HepG2 (cell line): ENCODE data around the gene NAALADL1. TPM values are rescaled to one million over a fixed set of nuclear protein-coding genes. Genes with fewer than 3 reads are reported as not detected.

Experiments used
- ATRX ChIP-seq: sonication (generic); formaldehyde crosslinking; IDR thresholded peaks from 2 replicates; pipeline ENCODE4 v1.4.0; 2020; ENCODE audit warnings: missing genetic modification reagents, borderline replicate concordance
- HNRNPUL1 ChIP-seq: fragments of 200-400 bp; formaldehyde crosslinking; IDR thresholded peaks from 2 replicates; pipeline ENCODE4 v1.6.1; 2017; ENCODE audit warnings: low read depth, mild to moderate bottlenecking, low read length, moderate library complexity
- HOMEZ ChIP-seq: IDR thresholded peaks from 2 replicates; pipeline ENCODE4 v1.6.1; 2016; ENCODE audit warnings: low read depth
- KLF15 ChIP-seq: sonication (generic); formaldehyde crosslinking; IDR thresholded peaks from 2 replicates; pipeline ENCODE4 v1.8.1; 2023; ENCODE audit warnings: borderline replicate concordance, mild to moderate bottlenecking, inconsistent platforms, missing genetic modification reagents, mixed read lengths
- KMT2A ChIP-seq: sonication (generic); formaldehyde crosslinking; IDR thresholded peaks from 2 replicates; pipeline ENCODE4 v1.4.0; 2020; ENCODE audit warnings: missing genetic modification reagents
- PAF1 ChIP-seq: IDR thresholded peaks from 2 replicates; pipeline ENCODE4 v1.6.1; 2016; ENCODE audit warnings: missing genetic modification reagents, missing compliant biosample characterization
- PHB2 ChIP-seq: fragments of 450-650 bp; IDR thresholded peaks from 2 replicates; pipeline ENCODE4 v1.6.1; 2018; ENCODE audit not compliant: partially characterized antibody
- PRDM4 ChIP-seq: sonication (generic); formaldehyde crosslinking; IDR thresholded peaks from 2 replicates; pipeline ENCODE4 v1.9.0; 2021; ENCODE audit warnings: missing genetic modification reagents, borderline replicate concordance
- REPIN1 ChIP-seq: sonication (generic); formaldehyde crosslinking; IDR thresholded peaks from 2 replicates; pipeline ENCODE4 v1.8.0; 2022; ENCODE audit warnings: missing genetic modification reagents, low read depth, mild to moderate bottlenecking, borderline replicate concordance
- ZFP90 ChIP-seq: sonication (generic); formaldehyde crosslinking; IDR thresholded peaks from 2 replicates; pipeline ENCODE4 v1.8.0; 2022; ENCODE audit warnings: missing genetic modification reagents, mild to moderate bottlenecking, inconsistent platforms, borderline replicate concordance
- ZKSCAN8 ChIP-seq: IDR thresholded peaks from 2 replicates; pipeline ENCODE4 v1.6.1; 2016; ENCODE audit warnings: borderline replicate concordance, missing genetic modification reagents, missing compliant biosample characterization
- ZNF317 ChIP-seq: sonication (generic); formaldehyde crosslinking; IDR thresholded peaks from 2 replicates; pipeline ENCODE4 v1.5.0; 2020; ENCODE audit warnings: mild to moderate bottlenecking, missing genetic modification reagents
- ZNF44 ChIP-seq: sonication (generic); formaldehyde crosslinking; IDR thresholded peaks from 2 replicates; pipeline ENCODE4 v1.5.1; 2020; ENCODE audit warnings: mild to moderate bottlenecking, missing genetic modification reagents
- ZNF530 ChIP-seq: sonication (generic); formaldehyde crosslinking; IDR thresholded peaks from 2 replicates; pipeline ENCODE4 v1.5.0; 2020; ENCODE audit warnings: low read depth, mild to moderate bottlenecking, missing genetic modification reagents
- ZNF563 ChIP-seq: sonication (generic); formaldehyde crosslinking; IDR thresholded peaks from 2 replicates; pipeline ENCODE4 v1.8.0; 2022; ENCODE audit warnings: mild to moderate bottlenecking, moderate library complexity, missing genetic modification reagents
- ZNF646 ChIP-seq: sonication (generic); formaldehyde crosslinking; IDR thresholded peaks from 2 replicates; pipeline ENCODE4 v1.9.0; 2021; ENCODE audit warnings: mild to moderate bottlenecking, missing genetic modification reagents
- ZNF678 ChIP-seq: sonication (generic); formaldehyde crosslinking; IDR thresholded peaks from 2 replicates; pipeline ENCODE4 v1.4.0; 2020; ENCODE audit warnings: mild to moderate bottlenecking, missing genetic modification reagents
- ZSCAN20 ChIP-seq: sonication (generic); formaldehyde crosslinking; IDR thresholded peaks from 2 replicates; pipeline ENCODE4 v1.4.0; 2020; ENCODE audit warnings: missing genetic modification reagents, mild to moderate bottlenecking, borderline replicate concordance
- polyA plus RNA-seq, 8 experiments: library from polyadenylated mRNA; depleted of rRNA in 3 of 8; stranded (reverse) in 7 of 8; unstranded in 1 of 8; fragments of >200 nt; fragmentation: Illumina TruSeq in 4 of 8; extraction: Trizol in 4 of 8; gene quantifications; 2 replicates each; pipeline versions ENCODE4 v1.2.1 to v1.2.3, GENCODE V29; 2011 to 2016; ENCODE audit warnings: low read depth in 4 of 8, missing spikeins in 1 of 8, mixed read lengths in 1 of 8; ENCODE audit not compliant: insufficient read depth in 1 of 8
- total RNA-seq, 5 experiments: library from RNA; depleted of rRNA; stranded (reverse); fragments of >200 nt; fragmentation: Illumina TruSeq; extraction: Trizol; gene quantifications; 2 replicates each; pipeline ENCODE4 v1.2.3, GENCODE V29; 2016; ENCODE audit warnings: low read depth in 1 of 5

Gene NAALADL1
- total and polyA plus RNA-seq, 2 of the 13 experiments (the other 11 are each of a cell fraction or from before 2014, with no cell fraction given) = 9.3 to 33.9 TPM

- TF ChIP-seq ZNF646 (CRISPR knock-in tag) = no peak
- TF ChIP-seq HNRNPUL1 = no peak
- TF ChIP-seq PAF1 (CRISPR knock-in tag) = no peak
- TF ChIP-seq ATRX = no peak
- TF ChIP-seq ZNF317 = peak; percentile 76; the same call in 1 of the 2 replicates
- TF ChIP-seq KMT2A = no peak
- peak; percentile 56; the same call in 1 of the 2 replicates for TF ChIP-seq REPIN1 (CRISPR knock-in tag)
- peak; percentile 63; the same call in 1 of the 2 replicates for TF ChIP-seq KLF15 (CRISPR knock-in tag)
- no peak for TF ChIP-seq ZNF44 (CRISPR knock-in tag)
- TF ChIP-seq ZFP90 (CRISPR knock-in tag) = no peak
- TF ChIP-seq ZKSCAN8 (CRISPR knock-in tag) = no peak
- no peak for TF ChIP-seq ZNF530 (CRISPR knock-in tag)
- no peak; the same call in 1 of the 2 replicates for TF ChIP-seq ZNF563
- TF ChIP-seq ZNF678 (CRISPR knock-in tag) = peak; percentile 47; the same call in 1 of the 2 replicates
- no peak for TF ChIP-seq PHB2
- no peak for TF ChIP-seq HOMEZ (CRISPR knock-in tag)
- TF ChIP-seq PRDM4 = no peak
- TF ChIP-seq ZSCAN20 (CRISPR knock-in tag) = no peak
Measured at GRCh38 chr11:65040847-65041622, 17.3 kb downstream of the NAALADL1 start, which contains the start of gene SAC3D1 (continued).
